Panc1 (cell line): ENCODE data around the gene SNRPA. TPM values are rescaled to one million over a fixed set of nuclear protein-coding genes. Genes with fewer than 3 reads are reported as not detected.

Experiments
- ATAC-seq: fragments of 200-7000 bp; cut with Tn5 transposase; 2 replicates; pipeline ENCODE4 v1.9.1; 2020; ENCODE audit warnings: mild to moderate bottlenecking, moderate library complexity
- BruUV-seq: library from RNA; stranded (reverse); fragments of 400-500 nt; replicated peaks from 2 replicates; lab custom pipeline; 2021; lab: Mats Ljungman, UMichigan
- CTCF ChIA-PET: fragments of 300-600 bp; sonication (Branson Sonifier 250); formaldehyde crosslinking; loops from one replicate; lab custom pipeline; 2022; ENCODE audit warnings: antibody characterized with exemption; lab: Charles Lee
- POLR2A ChIA-PET: fragments of 300-600 bp; sonication (Branson Sonifier 250); formaldehyde crosslinking; loops from one replicate; lab custom pipeline; 2022; ENCODE audit warnings: antibody characterized with exemption; lab: Charles Lee
- DNase-seq: peaks from one replicate; pipeline ENCODE4 v3.0.0-alpha.2; 2010; ENCODE audit warnings: low read depth, low spot score
- H3K27ac ChIP-seq: 2 replicates; pipeline ENCODE4 v1.5.1; 2011; ENCODE audit warnings: mild to moderate bottlenecking, low read length, inconsistent platforms
- H3K27me3 ChIP-seq: fragments of 200-500 bp; sonication (Bioruptor generic); 2 replicates; pipeline ENCODE4 v1.6.0; 2014; ENCODE audit warnings: low read length, inconsistent platforms; ENCODE audit not compliant: control insufficient read depth, insufficient read depth
- H3K36me3 ChIP-seq: fragments of 200-500 bp; sonication (Bioruptor generic); 2 replicates; pipeline ENCODE4 v1.5.1; 2014; ENCODE audit warnings: inconsistent platforms, mild to moderate bottlenecking, low read length, moderate library complexity; ENCODE audit not compliant: control insufficient read depth, insufficient read depth
- H3K4me1 ChIP-seq: 2 replicates; pipeline ENCODE4 v1.5.1; 2011; ENCODE audit warnings: inconsistent platforms, mild to moderate bottlenecking, low read length, moderate library complexity; ENCODE audit not compliant: control insufficient read depth, insufficient read depth
- H3K4me3 ChIP-seq, 2 experiments: 2 replicates each; pipeline ENCODE4 v1.5.1; 2011 to 2012; ENCODE audit warnings: low read depth in 2 of 2, low read length in 2 of 2, mild to moderate bottlenecking in 2 of 2, inconsistent platforms in 1 of 2, moderate library complexity in 1 of 2
- H3K9me3 ChIP-seq: fragments of 200-500 bp; sonication (Bioruptor generic); 2 replicates; pipeline ENCODE4 v1.5.1; 2014; ENCODE audit warnings: low read depth, mild to moderate bottlenecking, inconsistent platforms, low read length, moderate library complexity; ENCODE audit not compliant: control insufficient read depth, insufficient read depth
- POLR2AphosphoS5 ChIP-seq: IDR thresholded peaks from 2 replicates; pipeline ENCODE4 v1.6.1; 2012; ENCODE audit warnings: mild to moderate bottlenecking, low read depth, low read length, moderate library complexity
- SIN3A ChIP-seq: IDR thresholded peaks from 2 replicates; pipeline ENCODE4 v1.6.1; 2012; ENCODE audit warnings: low read depth, mild to moderate bottlenecking, low read length, moderate library complexity, borderline replicate concordance; ENCODE audit not compliant: insufficient read depth
- TCF7L2 ChIP-seq: IDR thresholded peaks from 2 replicates; pipeline ENCODE4 v1.6.1; 2011; ENCODE audit warnings: mild to moderate bottlenecking, low read depth, low read length, inconsistent platforms
- in situ Hi-C: cut with HindIII; loops from 2 replicates; pipeline ENCODE4 v1.10.0; 2016; ENCODE audit warnings: low sequenced_read_pairs, low pct_unique_long_range_greater_than_20kb
- intact Hi-C: fragments of 100-400 bp; cut with micrococcal nuclease; formaldehyde crosslinking; loops from one replicate; pipeline ENCODE4 v1.10.0; 2022; ENCODE audit not compliant: unreplicated experiment
- total RNA-seq: library from RNA; stranded (reverse); gene quantifications from one replicate; pipeline ENCODE4 v1.2.1, GENCODE V29; 2021; ENCODE audit not compliant: unreplicated experiment
- TF ChIP-seq, protein P1 (sequence below), 2 experiments: IDR thresholded peaks; 2 replicates each; pipeline ENCODE4 v1.6.1; 2011 to 2012; ENCODE audit warnings: low read depth in 2 of 2, control low read depth in 1 of 2, low read length in 1 of 2, mild to moderate bottlenecking in 1 of 2, moderate library complexity in 1 of 2; ENCODE audit not compliant: insufficient read depth in 1 of 2
- TF ChIP-seq, protein P2 (sequence below): fragments of 450-650 bp; IDR thresholded peaks from 2 replicates; pipeline ENCODE4 v1.5.1; 2017; ENCODE audit warnings: mild to moderate bottlenecking

SNRPA gene
- total RNA-seq, 1 experiment from 2014 or later: 104 TPM

DNA sequence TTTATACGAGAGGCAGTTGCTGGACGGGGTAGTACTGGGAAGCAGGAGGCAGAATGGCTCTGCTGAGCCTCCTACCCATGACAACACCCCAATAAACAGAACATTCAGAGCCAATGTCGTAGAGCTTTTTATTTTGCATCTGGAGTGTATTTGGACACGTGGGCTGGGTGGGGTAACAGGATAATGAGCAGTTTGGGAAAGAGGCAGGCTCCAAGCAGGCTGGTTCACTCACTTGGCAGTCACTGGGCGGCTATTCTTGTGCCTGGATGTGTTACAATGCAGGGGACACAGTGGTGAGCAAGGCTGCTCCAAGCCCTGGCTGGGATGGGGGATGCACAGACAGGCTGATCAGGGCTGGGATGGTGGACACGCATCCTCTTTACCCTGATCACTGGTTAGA is 10.3 kb upstream of the SNRPA start:
- no peak for TF ChIP-seq SIN3A
- TF ChIP-seq, protein P1, sequence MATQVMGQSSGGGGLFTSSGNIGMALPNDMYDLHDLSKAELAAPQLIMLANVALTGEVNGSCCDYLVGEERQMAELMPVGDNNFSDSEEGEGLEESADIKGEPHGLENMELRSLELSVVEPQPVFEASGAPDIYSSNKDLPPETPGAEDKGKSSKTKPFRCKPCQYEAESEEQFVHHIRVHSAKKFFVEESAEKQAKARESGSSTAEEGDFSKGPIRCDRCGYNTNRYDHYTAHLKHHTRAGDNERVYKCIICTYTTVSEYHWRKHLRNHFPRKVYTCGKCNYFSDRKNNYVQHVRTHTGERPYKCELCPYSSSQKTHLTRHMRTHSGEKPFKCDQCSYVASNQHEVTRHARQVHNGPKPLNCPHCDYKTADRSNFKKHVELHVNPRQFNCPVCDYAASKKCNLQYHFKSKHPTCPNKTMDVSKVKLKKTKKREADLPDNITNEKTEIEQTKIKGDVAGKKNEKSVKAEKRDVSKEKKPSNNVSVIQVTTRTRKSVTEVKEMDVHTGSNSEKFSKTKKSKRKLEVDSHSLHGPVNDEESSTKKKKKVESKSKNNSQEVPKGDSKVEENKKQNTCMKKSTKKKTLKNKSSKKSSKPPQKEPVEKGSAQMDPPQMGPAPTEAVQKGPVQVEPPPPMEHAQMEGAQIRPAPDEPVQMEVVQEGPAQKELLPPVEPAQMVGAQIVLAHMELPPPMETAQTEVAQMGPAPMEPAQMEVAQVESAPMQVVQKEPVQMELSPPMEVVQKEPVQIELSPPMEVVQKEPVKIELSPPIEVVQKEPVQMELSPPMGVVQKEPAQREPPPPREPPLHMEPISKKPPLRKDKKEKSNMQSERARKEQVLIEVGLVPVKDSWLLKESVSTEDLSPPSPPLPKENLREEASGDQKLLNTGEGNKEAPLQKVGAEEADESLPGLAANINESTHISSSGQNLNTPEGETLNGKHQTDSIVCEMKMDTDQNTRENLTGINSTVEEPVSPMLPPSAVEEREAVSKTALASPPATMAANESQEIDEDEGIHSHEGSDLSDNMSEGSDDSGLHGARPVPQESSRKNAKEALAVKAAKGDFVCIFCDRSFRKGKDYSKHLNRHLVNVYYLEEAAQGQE (IDR thresholded peaks at IDR 0.05; ENCODE audit: insufficient read depth in 1 of 2, low read depth in 2 of 2, low read length in 1 of 2): no peak
- TF ChIP-seq TCF7L2: no peak
- no peak for TF ChIP-seq POLR2AphosphoS5
- TF ChIP-seq, protein P2, sequence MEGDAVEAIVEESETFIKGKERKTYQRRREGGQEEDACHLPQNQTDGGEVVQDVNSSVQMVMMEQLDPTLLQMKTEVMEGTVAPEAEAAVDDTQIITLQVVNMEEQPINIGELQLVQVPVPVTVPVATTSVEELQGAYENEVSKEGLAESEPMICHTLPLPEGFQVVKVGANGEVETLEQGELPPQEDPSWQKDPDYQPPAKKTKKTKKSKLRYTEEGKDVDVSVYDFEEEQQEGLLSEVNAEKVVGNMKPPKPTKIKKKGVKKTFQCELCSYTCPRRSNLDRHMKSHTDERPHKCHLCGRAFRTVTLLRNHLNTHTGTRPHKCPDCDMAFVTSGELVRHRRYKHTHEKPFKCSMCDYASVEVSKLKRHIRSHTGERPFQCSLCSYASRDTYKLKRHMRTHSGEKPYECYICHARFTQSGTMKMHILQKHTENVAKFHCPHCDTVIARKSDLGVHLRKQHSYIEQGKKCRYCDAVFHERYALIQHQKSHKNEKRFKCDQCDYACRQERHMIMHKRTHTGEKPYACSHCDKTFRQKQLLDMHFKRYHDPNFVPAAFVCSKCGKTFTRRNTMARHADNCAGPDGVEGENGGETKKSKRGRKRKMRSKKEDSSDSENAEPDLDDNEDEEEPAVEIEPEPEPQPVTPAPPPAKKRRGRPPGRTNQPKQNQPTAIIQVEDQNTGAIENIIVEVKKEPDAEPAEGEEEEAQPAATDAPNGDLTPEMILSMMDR: no peak
- Histone ChIP-seq H3K9me3 (no peaks in the 10 kb centered on the region), H3K27ac (no peak overlapping the region), H3K36me3 (no peaks in the 10 kb centered on the region), H3K27me3 (no peaks in the 10 kb centered on the region), H3K4me1 (no peaks in the 10 kb centered on the region), H3K4me3 (no peak overlapping the region)
- in situ Hi-C loops: no loop called here
- ChIA-PET CTCF (no interaction called here), POLR2A (no interaction called here)
- intact Hi-C loops: no loop called here
- BruUV-seq: no TSS peak
- ATAC-seq: no peak
- DNase-seq: no peak

DNA sequence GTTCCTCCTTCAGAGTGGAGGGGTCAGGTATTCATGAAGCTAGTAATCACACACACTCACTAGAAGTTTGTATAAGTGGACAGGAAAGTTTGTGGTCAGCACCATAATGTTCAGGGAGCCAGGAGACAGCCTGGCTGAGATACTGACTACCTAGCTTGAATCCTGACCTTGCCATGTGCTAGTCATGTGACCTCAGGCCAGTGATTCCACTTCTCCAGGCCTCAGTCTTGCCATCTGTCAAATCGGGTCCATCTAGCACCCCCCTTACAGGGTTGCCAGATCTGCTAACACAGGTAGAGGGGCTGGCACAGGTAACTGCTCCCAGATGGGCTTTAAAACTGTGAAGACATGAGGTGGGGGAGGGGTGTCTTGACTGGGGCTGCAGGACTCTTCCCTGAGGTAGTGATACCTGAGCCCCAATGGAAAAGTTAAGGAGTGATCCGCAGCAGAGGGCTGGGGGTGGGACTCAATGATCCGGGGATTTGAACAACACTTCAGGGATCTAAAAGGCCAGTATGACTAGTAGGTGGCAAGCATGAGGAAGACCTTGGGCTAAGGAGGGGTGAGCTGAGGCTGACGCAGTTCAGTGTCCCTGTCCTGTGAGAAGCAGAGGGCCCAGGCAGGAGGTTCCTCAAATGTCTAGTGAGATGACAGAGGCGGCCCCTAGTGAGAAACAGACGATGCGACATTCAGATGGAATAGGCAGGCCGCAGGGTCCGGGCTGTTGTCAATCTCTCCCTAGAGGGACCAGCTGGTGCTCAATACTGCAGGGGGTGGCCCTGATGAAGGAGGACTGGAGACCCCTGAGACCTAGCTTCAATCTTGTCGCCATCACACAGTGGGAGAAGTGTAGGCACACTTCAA is 9.2 kb upstream of the SNRPA start:
- no peak for DNase-seq
- no peaks in the 10 kb centered on the region for H3K4me1 ChIP-seq
- H3K36me3 ChIP-seq: no peaks in the 10 kb centered on the region
- ATAC-seq: no peak
- CTCF ChIA-PET: no interaction called here
- intact Hi-C loops: no loop called here
- POLR2A ChIA-PET: no interaction called here
- H3K27me3 ChIP-seq: no peaks in the 10 kb centered on the region
- BruUV-seq: no TSS peak
- no peak overlapping the region for H3K4me3 ChIP-seq
- H3K27ac ChIP-seq: no peak overlapping the region
- in situ Hi-C loops: no loop called here
- TF ChIP-seq TCF7L2: no peak
- TF ChIP-seq SIN3A: no peak
- TF ChIP-seq, protein P1 (IDR thresholded peaks at IDR 0.05; ENCODE audit: insufficient read depth in 1 of 2, low read depth in 2 of 2, low read length in 1 of 2): no peak
- H3K9me3 ChIP-seq: no peaks in the 10 kb centered on the region
